Activated CD4-positive, alpha-beta T cell treated with anti-CD3 and anti-CD28 coated beads for 48 hours (primary cell): ENCODE data around the gene NSMCE4A.
"Not testable (repeated sequence)": the region's sequence is repeated elsewhere in the genome, so short reads cannot be mapped to it uniquely, and the experiment has no call there.

ENCODE experiments used
- DNase-seq: peaks from one replicate; pipeline ENCODE4 v3.0.0-alpha.2; 2020

NSMCE4A gene

DNA sequence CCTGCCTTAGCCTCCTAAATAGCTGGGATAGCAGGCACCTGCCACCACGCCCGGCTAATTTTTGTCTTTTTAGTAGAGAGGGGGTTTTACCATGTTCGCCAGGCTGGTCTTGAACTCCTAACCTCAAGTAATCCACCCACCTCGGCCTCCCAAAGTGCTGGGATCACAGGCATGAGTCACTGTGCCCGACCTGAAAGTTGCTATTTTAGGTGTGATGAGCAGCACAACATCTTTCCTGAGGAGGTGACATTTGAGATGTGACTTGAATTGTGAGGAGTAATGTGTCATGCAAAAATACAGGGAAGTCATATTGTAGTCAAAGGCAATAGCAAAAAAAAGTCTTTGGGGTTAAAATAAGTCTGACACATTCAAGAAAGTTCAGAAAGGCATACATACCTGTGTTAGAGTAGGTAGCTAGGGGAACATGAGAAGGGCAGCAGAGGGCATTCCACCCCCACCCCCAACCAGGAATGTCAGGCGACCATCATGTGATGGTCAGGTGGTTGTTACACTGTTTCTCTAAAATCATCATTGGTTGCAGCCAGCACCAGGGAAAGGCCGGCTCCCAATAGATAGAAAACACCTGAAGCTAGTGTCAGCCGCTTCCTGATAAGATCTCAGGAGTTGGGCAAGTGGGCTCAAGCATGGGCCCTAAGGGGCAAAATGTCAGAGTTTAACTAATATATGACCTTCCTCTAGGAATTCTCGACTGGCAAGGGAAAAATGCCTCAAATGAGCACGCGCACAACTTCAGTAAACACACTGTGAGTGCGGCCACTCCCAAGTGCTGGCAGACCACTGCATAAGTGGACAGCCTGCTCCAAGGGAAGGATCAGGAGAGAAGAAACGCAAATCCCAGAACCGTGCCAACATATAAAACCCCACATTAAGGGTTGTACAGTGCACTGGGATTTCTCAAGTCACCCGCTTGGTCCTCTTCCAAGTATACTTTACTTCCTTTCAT lies 13.6 kb upstream of the NSMCE4A start, which contains the start of gene TACC2:
Gene TACC2, plus strand, starts transcription at position 803 of the 964 bp plus-strand sequence. CDS start 32,819 bp downstream, outside the sequence.
- peak; percentile 33 for DNase-seq

DNA sequence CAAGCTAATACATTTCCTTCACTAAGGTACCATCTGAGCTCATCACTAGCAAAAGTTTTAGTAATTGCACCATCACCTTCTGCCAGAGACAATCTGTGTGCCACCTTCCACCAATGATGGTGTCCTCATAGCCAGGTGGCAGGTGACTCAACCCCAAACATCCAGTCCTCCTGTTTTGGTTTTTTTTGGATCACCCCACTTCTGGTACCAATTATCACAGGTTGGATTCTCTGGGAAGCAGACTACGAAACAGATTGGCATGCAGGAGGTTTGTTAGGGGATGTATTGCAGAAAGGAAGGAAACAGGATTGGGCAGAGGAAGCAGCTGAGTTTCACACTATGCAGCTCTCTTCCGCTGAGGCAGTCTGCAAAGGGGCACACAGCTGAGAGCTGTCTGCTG lies 9.4 kb upstream of the NSMCE4A start:
- no peak for DNase-seq

DNA sequence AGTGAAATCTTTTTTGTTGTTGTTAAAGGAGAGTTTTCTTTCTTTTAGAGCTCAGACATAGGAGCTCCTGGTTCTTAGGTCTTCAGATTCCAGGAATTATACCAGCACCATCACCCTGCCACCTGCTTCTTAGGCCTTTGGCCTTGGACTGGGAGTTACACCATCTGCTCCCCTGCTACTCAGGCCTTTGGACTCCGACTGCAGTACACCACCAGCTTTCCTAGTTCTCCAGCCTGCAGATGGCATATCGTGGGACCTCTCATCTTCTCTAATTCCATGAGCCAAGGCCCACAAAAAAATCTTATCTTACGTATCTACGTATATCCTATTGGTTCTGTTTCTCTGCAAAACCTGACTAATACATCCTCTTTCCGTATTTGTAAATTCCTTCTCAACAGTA lies 8.8 kb upstream of the NSMCE4A start:
- DNase-seq = no peak

DNA sequence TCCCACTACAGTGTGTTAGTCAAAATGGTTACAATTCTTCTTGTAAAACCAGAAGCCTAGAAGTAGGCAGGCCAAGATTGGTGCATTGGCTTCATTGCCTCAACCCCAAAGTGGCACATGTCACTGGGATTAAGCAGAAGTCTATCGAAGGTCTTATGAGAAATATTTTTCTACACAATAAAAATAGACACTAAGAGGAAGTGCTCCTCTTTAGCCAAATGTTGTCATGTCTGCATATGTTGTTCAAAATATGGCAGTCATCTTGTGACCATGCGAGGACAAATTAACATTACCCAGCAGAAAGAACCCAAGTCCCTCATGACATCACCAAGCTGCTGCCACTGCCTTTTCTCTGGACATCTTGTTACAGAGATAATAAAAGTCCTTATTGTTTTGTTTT lies 6.3 kb upstream of the NSMCE4A start:
- DNase-seq = no peak

DNA sequence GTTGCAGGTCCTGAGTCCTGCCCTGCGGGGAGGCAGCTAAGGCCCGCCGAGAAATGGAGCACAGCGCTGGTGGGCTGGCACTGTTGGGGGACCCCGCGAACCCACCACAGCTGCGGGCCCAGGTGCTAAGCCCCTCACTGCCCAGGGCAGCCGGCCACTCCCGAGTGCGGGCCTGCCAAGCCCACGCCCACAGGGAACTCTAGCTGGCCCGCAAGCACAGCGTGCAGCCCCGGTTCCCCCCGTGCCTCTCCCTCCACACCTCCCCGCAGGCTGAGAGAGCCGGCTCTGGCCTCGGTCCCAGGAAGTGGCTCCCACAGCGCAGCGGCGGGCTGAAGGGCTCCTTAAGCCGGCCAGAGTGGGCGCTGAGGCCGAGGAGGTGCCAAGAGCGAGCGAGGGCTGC lies 3.5 kb upstream of the NSMCE4A start:
- DNase-seq = no peak

DNA sequence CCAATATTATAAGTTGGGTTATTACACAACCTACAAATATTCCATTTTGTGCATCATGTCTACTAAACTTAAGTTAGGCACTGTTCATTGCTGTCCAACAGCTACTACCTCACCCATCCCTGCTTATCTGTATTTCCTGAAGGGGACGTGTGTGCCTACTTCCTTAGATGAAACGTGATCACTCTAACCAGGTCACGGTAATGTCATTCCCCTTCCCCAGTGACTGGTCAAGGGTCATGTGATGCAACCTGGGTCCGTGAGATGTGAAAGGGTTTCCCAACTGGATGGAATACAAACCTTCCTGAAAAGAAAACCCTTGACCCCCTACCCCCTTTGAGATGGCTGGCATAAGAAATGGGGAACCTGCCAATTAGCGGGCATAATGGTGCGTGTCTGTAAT lies 1.6 kb upstream of the NSMCE4A start:
- no peak for DNase-seq

DNA sequence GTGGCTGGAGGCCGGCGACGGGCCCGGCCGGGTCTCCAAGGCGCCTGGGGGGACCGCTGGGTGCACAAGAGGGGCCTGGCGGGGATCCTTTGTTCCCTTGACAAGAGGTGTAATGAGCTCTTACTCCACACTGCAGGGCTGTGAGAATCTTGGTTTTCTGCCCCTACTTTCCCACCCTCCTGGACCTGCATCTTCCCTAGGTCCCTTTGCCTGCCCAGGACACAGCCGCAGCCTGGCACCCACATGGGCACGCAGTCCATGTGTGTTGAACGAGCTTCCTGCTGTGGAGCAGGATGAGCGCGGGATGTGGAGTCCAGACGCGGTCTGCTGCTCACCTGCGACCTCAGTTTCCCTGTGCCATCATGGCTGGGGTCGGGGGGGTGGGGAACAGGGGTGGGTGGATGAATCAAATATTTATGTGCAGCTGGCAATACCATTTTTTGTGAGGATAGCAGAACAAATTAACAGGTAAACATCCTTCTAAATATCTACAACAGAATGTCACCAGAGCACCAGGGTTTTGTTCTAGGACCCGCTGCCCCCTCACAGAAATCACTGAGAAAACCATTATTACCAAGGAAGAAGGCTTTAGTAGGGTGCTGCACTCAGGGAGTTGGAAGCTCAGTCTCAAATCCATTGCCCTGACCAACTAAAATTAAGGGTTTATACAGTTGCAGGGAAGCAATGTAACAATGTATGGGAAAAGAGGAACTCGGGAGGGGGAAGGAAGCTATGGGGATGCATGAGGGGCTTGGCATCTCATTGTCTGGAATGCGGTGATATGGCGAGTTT lies 474 bp upstream of the NSMCE4A start:
- DNase-seq = no peak

DNA sequence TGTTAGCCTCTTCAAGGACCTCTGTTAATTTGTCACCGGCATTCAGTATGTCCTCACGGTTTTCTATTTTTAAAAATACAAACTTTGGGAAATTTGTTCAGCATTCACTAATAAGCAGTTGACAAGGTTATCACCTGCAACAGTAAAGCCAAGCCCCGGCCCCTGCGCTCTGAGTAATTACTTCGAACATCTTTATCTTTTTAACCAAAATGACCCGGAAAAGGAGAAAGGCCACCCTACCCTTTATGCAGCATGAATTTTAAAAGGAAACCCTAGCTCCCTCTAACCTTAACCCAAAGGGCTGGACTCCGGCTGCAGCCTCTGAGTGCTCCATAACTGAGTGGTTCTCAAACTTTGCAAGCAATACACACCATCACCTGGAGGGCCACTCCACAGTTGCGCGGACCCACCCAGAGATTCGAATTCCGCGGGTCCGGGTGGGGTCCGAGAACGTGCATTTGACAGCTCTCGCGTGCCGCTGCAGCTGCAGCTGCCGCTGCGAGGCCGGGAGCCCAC lies 940 bp downstream of the NSMCE4A start:
- no peak for DNase-seq

DNA sequence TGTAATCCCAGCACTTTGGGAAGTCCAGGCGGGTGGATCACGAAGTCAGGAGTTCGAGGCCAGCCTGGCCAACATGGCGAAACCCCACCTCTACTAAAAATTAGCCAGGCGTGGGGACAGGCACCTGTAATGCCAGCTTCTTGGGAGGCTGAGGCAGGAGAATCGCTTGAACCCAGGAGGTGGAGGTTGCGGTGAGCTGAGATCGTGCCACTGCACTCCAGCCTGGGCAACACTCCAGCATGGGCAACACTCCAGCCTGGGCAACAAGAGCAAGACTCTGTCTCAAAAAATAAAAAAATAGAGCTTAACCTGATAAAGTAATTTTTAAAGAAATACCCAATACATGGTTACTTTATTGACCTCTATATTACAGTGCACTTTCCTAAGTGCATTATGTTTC lies 5.9 kb downstream of the NSMCE4A start:
- DNase-seq = not testable (repeated sequence)

DNA sequence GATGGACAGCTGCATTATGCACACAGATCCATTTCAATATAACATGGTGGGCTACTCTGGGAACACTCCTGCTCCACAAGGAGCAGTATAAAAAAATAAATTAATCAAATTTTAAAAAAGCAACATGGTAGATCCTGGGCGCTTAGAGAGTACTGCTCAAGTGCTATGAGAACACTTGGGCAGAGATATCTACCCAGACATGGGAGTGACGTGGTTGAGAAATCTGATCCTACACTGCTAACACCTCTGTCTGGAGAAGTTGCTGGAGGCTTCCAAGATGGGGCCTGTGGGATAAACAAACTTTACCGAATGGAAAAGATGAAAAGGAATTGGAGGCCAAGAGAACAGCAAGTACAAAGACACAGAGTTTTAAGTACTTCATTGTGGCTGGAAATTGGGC lies 9.0 kb downstream of the NSMCE4A start:
- DNase-seq = no peak

DNA sequence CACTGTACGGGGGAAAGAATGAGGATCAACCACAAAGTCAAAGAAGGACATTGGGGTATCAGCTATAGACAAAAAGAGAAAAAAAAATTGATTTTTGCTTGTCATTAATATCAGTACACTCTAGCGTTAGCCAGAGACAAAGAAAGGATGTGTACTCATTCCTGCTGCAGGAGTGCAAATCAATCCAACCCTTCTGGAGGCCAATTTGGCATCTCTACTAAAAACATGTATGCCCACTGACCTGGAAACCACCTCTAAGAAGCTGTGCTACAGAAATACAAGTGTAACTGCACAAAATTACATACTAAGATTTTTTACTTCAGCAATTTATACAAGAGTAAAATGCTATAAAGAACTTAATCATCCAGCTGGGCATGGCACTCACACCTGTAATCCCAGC lies 13.6 kb downstream of the NSMCE4A start:
- no peak for DNase-seq

DNA sequence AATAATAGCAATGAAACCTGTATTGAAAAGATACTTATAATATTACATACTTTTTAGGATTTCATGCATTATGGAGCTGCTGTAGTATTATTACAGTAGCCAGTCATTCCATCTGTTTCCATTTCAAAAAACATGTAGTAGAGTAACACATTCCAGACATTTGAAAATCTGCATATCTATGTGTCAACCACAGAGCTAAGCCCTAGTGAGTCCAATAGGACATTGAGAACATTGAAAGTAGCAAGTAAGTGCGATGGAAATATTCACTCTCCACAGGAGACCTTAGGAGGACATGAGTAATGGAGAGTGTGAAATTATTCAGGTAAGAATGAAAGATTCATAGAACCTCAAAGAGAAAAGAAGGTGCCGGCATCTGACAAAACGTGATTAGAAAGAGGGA lies 15.3 kb downstream of the NSMCE4A start:
- no peak for DNase-seq

DNA sequence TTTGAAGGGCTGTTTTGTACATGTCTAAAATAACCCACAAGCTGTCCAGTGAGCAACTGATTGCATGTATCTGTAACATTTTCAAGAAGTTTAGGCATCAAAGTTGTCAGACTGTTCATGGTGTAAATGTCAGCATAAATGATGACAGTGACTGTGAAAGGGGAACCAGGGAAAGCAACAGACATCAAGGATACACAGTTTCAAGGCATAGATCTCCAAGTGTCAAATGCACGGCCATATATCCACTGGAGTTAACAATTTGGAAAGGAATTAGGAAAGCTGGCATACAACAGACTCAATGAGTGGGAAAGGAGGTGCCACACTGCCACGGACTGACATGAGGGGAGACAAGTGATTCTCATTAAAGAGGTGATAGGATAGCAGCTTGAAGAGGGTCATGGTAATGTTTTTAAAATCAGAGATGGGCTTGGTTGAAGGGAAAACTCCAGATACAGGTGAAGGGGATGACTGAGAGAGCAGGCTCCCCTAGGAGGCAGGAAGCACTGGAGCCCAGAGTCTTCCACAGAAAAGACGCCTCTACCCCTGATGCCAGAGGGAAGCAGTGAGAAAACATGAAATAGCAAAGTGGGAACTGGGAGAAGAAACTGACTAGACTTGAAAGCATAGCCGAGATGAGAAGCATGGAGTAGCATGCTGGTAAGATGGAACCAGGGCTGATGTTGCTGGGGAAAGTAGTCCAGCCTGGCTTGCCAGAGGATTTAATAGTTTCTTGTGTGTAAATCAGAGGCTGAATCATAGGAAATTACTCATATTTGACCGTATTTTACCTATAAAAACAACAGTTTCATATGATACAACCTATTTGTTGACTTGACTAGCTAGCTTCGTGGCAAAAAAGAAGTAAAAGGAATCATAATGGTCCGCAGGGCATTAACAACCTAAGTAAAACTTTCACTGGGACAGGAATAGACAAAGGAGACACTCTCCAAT lies 18.6 kb downstream of the NSMCE4A start:
- no peak for DNase-seq

DNA sequence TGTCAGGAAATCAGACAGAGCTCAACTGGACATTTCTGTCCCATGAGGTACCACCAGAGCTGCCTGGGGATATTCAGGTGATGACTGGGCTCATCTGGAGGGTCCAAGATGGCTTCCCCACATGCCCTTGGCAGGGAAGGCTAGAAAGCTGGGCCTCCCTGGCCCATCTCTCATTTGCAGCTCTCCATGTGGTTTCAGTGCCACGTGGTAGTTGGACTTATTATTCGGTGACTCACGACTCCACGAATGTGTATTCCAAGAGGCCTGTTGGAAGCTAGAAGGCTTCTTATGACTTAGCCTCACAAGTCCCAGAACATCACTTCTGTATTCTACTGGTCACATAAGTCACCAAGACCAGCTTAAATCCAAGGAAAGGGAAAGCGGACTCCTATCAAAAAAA lies 22.8 kb downstream of the NSMCE4A start:
- DNase-seq = no peak

DNA sequence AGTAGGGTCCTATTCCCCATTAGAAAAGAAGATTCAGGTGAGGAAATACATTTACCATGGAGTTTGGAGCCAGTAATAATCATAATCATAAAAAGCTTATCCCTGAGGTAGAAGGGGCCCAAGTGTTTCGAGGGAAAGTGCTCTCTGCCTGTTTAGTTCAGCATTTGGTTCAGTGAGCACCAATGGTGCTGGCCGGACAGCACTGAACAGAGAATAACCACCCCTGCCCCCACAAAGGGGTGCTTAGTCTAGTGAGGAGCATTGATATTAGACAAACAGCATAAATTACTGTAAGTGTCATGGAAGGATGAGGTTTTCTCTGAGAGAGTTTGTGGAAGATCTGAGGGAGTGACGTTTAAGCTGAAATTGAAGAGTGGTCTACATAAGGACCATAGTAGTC lies 25.6 kb downstream of the NSMCE4A start:
- no peak for DNase-seq

DNA sequence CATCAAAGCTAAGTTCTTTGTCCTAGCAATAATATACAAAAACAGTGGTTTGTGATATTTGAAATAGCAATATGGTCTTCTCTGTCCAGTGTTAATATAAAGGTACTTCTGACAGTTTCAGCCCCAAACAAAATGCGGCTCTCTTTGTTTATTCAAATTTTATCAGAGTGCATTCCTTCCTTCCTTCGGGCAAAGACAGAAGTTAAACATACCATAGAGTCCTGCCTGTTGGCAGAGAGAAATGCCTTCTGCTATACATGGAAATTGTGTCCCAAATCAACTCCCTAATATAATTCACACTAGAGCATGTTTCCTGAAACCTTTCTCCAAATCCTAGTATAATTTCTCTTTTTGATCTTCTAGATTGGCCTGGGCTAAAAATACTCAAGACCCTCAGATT lies 26.0 kb downstream of the NSMCE4A start:
- no peak for DNase-seq

DNA sequence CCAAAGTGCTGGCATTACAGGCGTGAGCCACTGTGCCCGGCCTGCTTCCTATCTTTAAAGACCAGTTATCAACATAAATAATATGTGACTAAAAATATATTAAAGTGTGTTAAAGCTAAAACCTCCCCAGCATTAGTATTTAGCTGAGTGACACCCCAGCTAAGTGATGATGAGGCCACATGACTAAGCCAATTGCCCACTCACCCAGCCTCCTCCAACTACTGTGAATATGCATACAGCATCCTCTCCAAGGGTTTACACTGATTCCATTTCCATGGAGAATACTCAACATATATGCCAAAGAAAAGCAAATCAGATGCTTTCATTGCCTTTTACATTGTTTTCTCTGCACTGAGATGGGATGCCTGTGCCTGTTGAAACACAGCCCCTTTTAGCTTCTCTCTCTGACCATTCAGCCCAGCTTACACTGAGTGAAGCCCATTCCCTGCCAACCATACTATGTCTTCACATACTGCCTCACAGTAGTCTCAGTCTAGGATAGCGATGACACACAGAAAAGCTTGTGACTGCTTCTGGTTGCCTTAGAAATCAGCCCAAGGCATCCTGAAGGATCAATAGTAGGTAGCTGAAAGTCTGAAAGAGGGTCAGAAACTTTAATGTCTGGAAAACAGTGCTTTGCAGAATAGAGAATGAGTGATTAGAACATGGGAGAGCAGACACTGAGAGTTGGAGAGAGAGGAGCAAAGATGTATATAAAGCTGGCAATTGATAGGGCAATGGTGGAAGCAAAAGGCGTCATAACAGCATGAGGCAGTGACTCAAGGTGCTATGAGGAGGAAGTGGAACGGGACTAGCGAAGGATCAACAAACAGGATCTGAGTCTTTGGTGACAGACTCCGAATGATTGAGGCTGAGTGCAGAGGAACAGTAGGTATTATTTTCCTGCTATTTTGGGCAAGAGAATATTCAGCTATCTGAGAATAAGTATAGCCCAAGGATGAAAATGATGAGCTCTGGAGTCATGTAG lies 27.4 kb downstream of the NSMCE4A start:
- no peak for DNase-seq

DNA sequence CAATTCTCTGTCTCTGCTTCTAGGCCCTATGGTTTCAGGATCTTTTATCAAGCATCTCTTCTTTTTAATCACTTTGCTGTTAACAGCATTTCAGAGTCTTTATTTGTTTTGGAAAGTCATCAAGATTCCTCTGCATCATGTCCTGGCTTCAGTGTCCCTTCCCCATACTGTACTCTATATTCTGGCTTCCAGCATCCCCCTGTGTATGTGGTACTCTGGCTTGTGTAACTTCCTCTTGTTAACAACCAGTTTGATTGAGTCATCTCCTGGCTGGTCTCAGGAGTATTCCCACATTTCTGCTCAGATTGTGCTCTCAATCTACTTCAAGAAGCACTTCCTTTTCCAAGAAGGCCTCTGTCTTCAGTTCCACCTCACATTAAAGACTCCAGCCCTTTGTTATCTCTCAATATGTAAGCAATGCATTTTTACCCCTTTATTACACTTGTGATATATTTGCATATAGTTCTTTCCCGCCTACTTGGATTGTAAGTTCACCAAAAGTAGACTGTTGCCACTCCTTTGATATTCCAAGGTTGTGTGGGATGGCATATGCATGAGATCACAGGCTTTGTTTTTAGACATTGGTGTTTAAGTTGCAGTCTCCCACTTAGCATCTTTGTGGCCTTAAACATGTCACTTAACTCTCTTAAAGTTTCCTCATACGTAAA lies 32.1 kb downstream of the NSMCE4A start:
- no peak for DNase-seq

DNA sequence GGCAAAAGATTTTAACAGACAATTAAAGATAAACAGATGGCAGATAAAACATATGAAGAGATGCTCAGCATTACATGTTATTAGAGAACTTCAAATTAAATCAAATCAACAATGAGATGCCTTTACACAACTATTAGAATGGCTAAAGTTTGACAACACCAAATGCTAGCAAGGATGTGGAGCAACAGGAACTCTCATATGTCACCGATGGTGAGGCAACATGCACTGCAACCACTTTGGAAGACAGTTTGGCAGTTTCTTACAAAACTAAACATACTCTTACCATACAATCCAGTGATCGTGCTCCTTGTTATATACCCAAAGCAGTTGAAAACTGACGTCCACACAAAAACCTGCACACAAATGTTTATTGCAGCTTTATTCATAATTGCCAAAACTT lies 33.5 kb downstream of the NSMCE4A start:
- DNase-seq = no peak

DNA sequence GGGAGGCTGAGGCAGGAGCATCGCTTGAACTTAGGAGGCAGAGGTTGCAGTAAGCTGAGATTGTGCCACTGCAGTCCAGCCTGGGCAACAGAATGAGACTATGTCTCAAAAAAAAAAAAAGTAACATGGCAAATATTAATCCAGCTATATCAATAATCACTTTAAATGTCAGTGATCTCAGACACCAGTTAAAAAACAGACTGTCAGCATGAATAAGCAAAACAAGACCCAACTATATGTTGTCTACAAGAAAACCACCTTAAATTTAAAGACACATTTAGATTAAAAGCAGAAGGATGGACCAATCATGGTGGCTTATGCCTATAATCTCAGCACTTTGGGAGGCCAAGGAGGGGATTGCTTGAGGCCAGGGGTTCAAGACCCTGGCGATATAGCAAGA lies 38.7 kb downstream of the NSMCE4A start:
- DNase-seq = no peak

DNA sequence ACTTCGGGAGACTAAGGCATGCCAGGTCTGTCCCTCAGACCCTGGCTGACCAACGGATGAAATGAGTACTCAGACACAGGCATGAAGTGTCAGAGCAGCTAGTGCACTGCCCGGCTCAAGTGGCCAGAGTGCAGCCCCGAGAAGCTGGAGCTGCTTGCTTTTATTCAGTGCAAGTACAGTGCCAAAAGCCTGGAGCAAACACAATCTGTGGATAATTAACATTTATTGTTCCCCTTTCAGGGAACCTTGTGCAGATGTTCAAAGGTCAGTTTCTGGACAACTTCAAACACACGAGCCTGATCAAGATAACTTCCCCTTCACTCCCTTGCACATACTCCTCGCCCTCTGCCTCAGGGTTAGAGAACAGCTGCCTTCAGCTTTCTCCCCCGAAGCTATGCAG lies 39.3 kb downstream of the NSMCE4A start:
- no peak for DNase-seq
